COR-L47 (cell line): ENCODE data around the gene EVI5.

ENCODE experiments used
- DNase-seq: peaks from one replicate; lab custom pipeline; 2025; lab: John Stamatoyannopoulos, UW

Gene EVI5

GRCh38 chr1:92784639-92785500 is at the start of gene EVI5:
Gene EVI5 (minus strand): TSS chr1:92785108. CDS start chr1:92736546, 48,562 bp downstream.
- DNase-seq: peak; percentile 97

- DNase-seq: no peak
Measured at GRCh38 chr1:92834617-92835016, 49.7 kb upstream of the EVI5 start.

DNA sequence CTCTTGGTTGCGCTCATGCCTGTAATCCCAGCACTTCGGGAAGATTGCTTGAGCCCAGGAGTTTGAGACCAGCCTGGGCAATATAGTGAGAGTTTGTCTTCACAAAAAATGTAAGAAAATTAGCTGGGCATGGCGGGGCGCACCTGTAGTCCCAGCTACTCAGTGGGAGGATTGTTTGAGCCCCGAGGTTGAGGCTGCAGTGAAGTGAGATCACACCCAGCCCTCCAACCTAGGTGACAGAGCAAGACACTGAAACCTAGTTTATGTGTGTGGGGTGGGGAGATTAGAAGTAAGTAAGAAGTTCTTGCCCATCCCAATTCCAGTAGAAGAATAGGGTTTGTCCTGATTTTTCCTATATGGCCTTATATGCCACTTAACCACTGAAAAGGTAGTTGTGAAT is 48.9 kb upstream of the EVI5 start:
- DNase-seq: no peak

- DNase-seq: no peak
Measured at GRCh38 chr1:92832537-92833114, 47.7 kb upstream of the EVI5 start.

- peak; percentile 97 for DNase-seq
Measured at GRCh38 chr1:92831762-92832536, 47.0 kb upstream of the EVI5 start, which contains the start of gene RPL5. Gene RPL5 (plus strand): TSS chr1:92832040. CDS start chr1:92832115, 75 bp downstream.

GRCh38 chr1:92831368-92831761 is 46.5 kb upstream of the EVI5 start:
- DNase-seq: no peak

DNA sequence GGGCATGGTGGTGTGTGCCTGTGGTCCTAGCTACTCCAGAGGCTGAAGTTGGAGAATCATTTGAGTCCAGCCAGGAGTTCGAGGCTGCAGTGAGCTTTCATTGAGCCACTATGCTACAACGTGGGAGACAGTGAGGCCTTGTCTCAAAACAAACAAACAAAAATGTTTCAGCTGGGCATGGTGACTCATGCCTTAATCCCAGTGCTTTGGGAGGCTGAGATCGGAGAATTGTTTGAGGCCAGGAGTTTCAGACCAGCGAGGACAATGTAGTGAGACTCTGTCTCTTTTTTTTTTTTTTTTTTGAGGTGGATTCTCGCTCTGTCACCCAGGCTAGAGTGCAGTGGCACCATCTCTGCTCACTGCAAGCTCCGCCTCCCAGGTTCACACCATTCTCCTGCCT is 41.9 kb upstream of the EVI5 start:
- DNase-seq: no peak

DNA sequence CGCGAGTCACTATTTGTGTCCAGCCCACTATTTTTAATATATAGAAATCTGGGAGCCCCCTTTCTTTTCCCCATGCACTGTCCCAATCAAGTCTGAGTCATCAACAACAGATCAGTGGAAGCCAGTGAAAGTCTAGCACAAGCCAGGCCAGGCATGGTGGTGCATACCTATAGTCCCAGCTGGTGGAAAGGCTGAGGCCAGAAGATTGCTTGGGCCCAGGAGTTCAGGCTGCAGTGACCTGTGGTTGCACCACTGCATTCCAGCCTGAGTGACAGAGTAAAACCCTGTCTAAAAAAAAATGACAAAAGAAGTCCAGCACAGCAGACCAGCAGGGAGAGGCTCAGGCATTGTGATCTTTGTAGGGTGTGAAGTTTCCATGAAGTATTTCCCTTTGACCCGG is 38.0 kb upstream of the EVI5 start:
- no peak for DNase-seq

DNA sequence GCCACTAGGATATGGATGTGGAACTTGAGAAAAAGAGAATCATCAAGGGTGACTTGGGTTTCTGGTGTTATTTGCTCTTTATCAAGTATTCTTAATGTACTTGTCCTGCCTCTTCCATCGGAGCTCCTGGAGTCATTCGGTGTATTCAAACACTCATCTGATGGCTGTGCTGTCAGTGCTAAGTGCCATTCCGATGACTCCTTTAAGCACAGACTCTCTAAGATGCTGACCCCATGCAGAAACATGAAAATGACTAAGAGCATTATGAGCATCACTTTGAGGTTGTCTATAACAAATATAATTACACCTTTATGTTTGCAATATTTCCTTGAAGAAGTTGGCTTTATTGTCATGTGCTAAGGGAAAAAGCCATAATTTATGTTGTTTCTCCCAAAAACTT is 35.6 kb upstream of the EVI5 start:
- DNase-seq: no peak

- no peak for DNase-seq
Measured at GRCh38 chr1:92820024-92820423, 35.1 kb upstream of the EVI5 start.

DNA sequence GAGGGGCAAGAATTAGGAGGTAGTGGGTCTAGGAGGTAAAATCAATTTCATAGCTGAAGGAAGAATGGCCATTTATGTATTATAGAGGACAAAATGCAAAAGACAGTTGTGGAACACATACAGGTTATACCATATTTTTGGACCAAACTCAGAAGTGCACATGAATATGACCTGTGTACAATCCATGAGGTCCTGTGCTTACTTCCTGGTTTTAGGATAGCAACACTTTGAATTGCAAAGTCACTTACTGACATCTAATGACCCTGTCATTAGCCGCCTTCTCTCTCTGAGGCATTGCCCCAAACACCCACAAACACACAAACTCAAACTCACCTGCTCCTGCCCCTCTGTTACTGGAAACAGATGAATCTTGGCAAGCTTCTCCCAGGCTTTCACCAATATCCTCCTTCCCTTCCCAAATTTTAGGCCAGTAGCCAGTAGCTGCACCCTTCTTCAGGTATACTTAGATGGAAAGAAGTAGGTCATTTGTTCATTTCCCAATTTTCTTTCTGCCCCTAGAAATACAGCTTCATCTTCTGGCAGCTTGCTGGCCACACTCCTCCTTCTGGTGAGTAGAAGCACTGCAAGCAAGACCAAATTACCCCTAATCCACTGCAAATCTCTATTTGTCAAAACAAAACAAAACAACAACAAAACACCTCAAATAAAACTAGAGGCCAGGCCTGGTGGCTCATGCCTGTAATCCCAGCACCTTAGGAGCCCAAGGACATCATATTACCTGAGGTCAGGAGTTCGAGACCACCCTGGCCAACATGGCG is 33.3 kb upstream of the EVI5 start:
- peak; percentile 5 for DNase-seq

DNA sequence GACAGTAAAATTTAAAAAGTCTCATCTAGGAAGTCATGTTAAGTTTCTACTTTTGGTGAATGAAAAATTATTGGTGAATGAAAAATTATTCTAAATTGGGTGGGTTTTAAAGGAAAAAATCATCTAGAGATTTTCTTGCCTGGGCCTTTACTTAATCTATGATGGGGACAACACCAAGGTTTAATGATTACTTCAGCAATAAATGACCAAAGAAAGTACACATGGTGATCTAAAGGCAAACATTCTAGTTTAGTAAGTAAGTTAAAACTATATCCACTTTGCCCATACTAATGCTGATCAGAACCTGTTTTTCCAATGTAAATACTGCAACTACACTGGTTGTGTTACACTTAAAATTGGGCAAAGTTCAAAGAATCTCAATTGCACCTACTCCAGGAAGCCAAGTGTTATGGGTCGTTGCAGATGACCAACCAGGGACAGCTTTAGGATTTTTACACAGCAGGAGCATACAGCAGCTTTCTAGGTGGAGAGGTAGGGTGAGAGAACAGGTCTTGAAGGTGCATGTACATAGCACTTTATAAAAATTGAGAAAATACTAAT is 32.3 kb upstream of the EVI5 start:
- no peak for DNase-seq

DNA sequence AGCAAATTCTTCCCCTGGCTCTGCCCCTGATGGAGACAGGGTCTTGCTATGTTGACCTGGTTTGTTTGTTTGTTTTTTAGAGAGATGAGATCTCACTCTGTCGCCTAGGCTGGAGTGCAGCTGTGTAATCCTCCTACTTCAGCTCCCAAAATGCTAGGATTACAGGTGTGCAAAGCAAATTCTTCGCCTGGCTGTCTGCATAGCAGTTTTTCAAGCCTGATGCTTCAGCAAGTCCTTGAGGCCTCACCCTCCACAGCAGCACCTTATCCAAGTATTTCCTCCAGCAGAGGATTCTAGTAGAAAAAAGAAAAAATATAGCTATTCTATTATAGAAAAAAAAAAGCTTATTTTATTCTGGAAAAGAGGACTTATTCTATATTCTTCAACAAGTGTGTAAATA is 31.8 kb upstream of the EVI5 start:
- no peak for DNase-seq

DNA sequence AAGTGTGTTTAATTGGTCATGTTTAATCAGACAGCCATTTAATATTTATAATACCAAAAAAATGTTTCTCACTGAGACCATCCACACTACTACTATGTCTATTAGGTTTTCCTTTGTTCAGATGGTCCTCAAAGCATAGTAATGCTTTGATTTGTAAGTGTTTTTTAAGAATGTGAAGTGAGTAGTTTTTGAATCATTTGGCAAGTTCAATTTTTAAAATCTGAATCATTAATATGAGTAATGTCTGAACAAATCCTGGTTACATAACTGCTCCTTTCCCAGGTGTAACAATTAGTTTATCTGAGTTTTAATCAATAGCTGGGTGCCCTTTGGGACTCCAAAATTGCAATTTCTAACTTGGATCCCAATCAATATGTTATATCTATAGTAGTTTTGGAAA is 23.5 kb upstream of the EVI5 start:
- no peak for DNase-seq

DNA sequence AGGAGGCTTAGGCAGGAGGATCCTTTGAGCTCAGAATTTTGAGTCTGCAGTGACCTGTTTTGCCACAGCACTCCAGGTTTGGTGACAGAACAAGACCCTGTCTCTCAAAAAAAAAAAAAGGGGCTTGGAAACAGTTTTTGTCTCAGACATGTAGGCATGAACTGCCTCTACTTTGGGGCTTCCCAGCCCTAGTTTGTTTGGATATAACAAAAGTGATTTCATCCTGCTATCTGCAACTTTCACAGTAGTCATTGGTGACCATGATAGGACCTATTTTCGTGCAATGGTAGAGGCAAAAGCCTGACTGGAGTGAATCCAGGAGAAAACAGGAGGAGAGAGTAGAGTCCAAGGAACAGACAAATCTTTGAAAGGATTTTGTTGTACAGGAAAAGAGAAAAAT is 20.3 kb upstream of the EVI5 start:
- DNase-seq: no peak

GRCh38 chr1:92804721-92805201 is 19.9 kb upstream of the EVI5 start:
- no peak for DNase-seq

DNA sequence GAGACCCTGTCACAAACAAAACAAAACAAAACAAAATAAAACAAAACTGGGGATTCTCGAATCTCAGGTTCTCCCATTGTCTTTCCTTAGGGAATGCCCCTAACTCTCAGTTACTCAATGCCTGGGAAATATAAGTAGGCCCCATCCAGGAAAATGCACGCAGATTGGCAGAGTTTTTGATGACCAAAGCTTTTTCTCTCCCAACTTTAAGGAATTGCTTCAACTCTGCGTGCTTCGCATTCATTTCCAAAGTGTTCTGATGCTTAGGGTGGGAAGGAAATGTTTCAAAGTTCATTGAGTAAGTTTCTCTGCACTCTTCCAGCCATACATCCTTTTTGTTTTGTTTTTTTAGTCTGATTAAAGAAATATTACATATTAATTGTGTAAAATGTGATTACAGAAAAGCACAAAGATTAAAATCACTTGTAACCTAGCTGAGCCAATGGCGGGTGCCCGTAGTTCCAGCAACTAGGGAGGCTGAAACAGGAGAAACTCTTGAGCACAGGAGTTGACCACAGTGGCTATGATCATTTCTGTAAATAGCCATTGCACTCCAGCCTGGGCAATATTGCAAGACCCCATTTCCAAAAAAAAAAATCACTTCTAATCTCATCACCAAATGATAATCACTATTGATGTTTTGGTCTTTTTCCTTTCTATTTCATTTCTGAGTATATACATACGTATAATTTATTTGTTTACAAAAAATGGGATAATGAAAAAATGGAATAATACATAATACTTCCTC is 18.4 kb upstream of the EVI5 start:
- no peak for DNase-seq

- DNase-seq: no peak
Measured at GRCh38 chr1:92797961-92798360, 13.1 kb upstream of the EVI5 start.

GRCh38 chr1:92797297-92797696 is 12.4 kb upstream of the EVI5 start:
- DNase-seq: no peak

GRCh38 chr1:92795166-92795565 is 10.3 kb upstream of the EVI5 start:
- no peak for DNase-seq

DNA sequence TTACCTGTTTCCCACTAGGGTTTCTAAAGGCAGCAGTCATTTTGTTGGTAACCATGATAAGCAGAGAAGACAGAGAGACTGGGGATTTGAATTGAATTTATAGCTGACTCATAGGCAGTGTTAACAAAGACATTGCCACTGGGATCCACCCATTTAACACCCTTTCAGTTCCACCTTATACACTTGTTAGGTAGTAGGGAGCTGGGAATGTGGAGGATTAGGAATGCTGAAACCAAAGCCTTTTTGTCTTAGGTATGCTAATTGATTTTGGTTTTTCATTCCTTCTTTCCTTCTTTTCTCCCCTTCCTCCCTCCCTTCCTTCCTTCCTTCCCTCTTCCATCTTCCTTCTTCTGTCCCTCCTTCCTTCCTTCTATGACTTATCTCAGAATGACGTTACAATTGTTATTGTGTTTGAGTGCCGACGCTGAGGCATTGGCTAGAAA is 7.5 kb upstream of the EVI5 start:
- DNase-seq: peak; percentile 25
